HepG2 (cell line): ENCODE measurements around the gene KCNH6. TPM values are rescaled to one million over a fixed set of nuclear protein-coding genes. Genes with fewer than 3 reads are reported as not detected.
A peak's percentile ranks its signal among the peaks of the same experiment; 100 is the strongest.

Experiments used
- FIP1L1 ChIP-seq: fragments of 200-400 bp; formaldehyde crosslinking; IDR thresholded peaks from 2 replicates; pipeline ENCODE4 v1.6.1; 2018; ENCODE audit warnings: low read depth, mild to moderate bottlenecking, low read length, moderate library complexity, borderline replicate concordance; ENCODE audit not compliant: insufficient read depth
- FOXA3 ChIP-seq: IDR thresholded peaks from 2 replicates; pipeline ENCODE4 v1.6.1; 2016; ENCODE audit warnings: missing genetic modification reagents, missing compliant biosample characterization
- MAFF ChIP-seq: IDR thresholded peaks from 2 replicates; pipeline ENCODE4 v1.6.1; 2011; ENCODE audit warnings: low read depth, low read length, improper control_type of control experiment
- MEF2D ChIP-seq: sonication (generic); formaldehyde crosslinking; IDR thresholded peaks from 2 replicates; pipeline ENCODE4 v1.5.1; 2020; ENCODE audit warnings: mild to moderate bottlenecking, missing genetic modification reagents
- MLX ChIP-seq: IDR thresholded peaks from 2 replicates; pipeline ENCODE4 v1.6.1; 2016
- PHF5A ChIP-seq: IDR thresholded peaks from one replicate; pipeline ENCODE4 v1.6.1; 2018; ENCODE audit warnings: low read depth, missing genetic modification reagents; ENCODE audit not compliant: unreplicated experiment
- RXRB ChIP-seq: IDR thresholded peaks from 2 replicates; pipeline ENCODE4 v1.6.1; 2016; ENCODE audit warnings: borderline replicate concordance, missing genetic modification reagents, missing compliant biosample characterization
- SRSF4 ChIP-seq: fragments of 200-400 bp; formaldehyde crosslinking; IDR thresholded peaks from one replicate; pipeline ENCODE4 v1.6.1; 2018; ENCODE audit warnings: mild to moderate bottlenecking, low read depth, low read length, moderate library complexity; ENCODE audit not compliant: poor library complexity, severe bottlenecking
- TP53 ChIP-seq: sonication (generic); formaldehyde crosslinking; conservative IDR thresholded peaks from 2 replicates; pipeline ENCODE4 v1.4.0; 2020; ENCODE audit warnings: missing genetic modification reagents
- ZNF503 ChIP-seq: sonication (generic); formaldehyde crosslinking; IDR thresholded peaks from 2 replicates; pipeline ENCODE4 v1.4.0; 2020; ENCODE audit warnings: missing genetic modification reagents
- ZNF619 ChIP-seq: sonication (generic); formaldehyde crosslinking; IDR thresholded peaks from 2 replicates; pipeline ENCODE4 v1.4.0; 2020; ENCODE audit warnings: mild to moderate bottlenecking, missing genetic modification reagents
- ZNF770 ChIP-seq: sonication (generic); formaldehyde crosslinking; IDR thresholded peaks from 2 replicates; pipeline ENCODE4 v1.5.0; 2020; ENCODE audit warnings: mild to moderate bottlenecking, missing genetic modification reagents
- polyA plus RNA-seq, 8 experiments: library from polyadenylated mRNA; depleted of rRNA in 3 of 8; stranded (reverse) in 7 of 8; unstranded in 1 of 8; fragments of >200 nt; fragmentation: Illumina TruSeq in 4 of 8; extraction: Trizol in 4 of 8; gene quantifications; 2 replicates each; pipeline versions ENCODE4 v1.2.1 to v1.2.3, GENCODE V29; 2011 to 2016; ENCODE audit warnings: low read depth in 4 of 8, missing spikeins in 1 of 8, mixed read lengths in 1 of 8; ENCODE audit not compliant: insufficient read depth in 1 of 8
- total RNA-seq, 5 experiments: library from RNA; depleted of rRNA; stranded (reverse); fragments of >200 nt; fragmentation: Illumina TruSeq; extraction: Trizol; gene quantifications; 2 replicates each; pipeline ENCODE4 v1.2.3, GENCODE V29; 2016; ENCODE audit warnings: low read depth in 1 of 5
- TF ChIP-seq, protein P1 (sequence below): sonication (generic); formaldehyde crosslinking; IDR thresholded peaks from 2 replicates; pipeline ENCODE4 v1.4.0; 2020; ENCODE audit warnings: missing genetic modification reagents, borderline replicate concordance
- TF ChIP-seq, protein P2 (sequence below): IDR thresholded peaks from 2 replicates; pipeline ENCODE4 v1.6.1; 2012; ENCODE audit warnings: low read length, improper control_type of control experiment
- TF ChIP-seq, protein P3 (sequence below): IDR thresholded peaks from 2 replicates; pipeline ENCODE4 v1.6.1; 2016; ENCODE audit warnings: low read depth, borderline replicate concordance
- TF ChIP-seq, protein P4 (sequence below): sonication (generic); formaldehyde crosslinking; IDR thresholded peaks from 2 replicates; pipeline ENCODE4 v1.8.0; 2022; ENCODE audit warnings: mild to moderate bottlenecking, missing genetic modification reagents; ENCODE audit not compliant: insufficient replicate concordance

The KCNH6 gene
- total and polyA plus RNA-seq, 2 of the 13 experiments (the other 11 are each of a cell fraction or from before 2014, with no cell fraction given): 0.05 to 0.18 TPM

GRCh38 chr17:63579633-63580032, 56.5 kb downstream of the KCNH6 start (continued):
- peak; percentile 68; the same call in 1 of the 2 replicates for TF ChIP-seq MLX (CRISPR knock-in tag)
- peak; percentile 49 for TF ChIP-seq PHF5A (CRISPR knock-in tag)
- TF ChIP-seq, protein P1, sequence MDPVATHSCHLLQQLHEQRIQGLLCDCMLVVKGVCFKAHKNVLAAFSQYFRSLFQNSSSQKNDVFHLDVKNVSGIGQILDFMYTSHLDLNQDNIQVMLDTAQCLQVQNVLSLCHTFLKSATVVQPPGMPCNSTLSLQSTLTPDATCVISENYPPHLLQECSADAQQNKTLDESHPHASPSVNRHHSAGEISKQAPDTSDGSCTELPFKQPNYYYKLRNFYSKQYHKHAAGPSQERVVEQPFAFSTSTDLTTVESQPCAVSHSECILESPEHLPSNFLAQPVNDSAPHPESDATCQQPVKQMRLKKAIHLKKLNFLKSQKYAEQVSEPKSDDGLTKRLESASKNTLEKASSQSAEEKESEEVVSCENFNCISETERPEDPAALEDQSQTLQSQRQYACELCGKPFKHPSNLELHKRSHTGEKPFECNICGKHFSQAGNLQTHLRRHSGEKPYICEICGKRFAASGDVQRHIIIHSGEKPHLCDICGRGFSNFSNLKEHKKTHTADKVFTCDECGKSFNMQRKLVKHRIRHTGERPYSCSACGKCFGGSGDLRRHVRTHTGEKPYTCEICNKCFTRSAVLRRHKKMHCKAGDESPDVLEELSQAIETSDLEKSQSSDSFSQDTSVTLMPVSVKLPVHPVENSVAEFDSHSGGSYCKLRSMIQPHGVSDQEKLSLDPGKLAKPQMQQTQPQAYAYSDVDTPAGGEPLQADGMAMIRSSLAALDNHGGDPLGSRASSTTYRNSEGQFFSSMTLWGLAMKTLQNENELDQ: no peak
- no peak for TF ChIP-seq FIP1L1
- 0 out of 2 replicates have a peak, but pooled peaks have one; percentile 67 for TF ChIP-seq ZNF619
- TF ChIP-seq RXRB: peak; percentile 43
- TF ChIP-seq, protein P2, sequence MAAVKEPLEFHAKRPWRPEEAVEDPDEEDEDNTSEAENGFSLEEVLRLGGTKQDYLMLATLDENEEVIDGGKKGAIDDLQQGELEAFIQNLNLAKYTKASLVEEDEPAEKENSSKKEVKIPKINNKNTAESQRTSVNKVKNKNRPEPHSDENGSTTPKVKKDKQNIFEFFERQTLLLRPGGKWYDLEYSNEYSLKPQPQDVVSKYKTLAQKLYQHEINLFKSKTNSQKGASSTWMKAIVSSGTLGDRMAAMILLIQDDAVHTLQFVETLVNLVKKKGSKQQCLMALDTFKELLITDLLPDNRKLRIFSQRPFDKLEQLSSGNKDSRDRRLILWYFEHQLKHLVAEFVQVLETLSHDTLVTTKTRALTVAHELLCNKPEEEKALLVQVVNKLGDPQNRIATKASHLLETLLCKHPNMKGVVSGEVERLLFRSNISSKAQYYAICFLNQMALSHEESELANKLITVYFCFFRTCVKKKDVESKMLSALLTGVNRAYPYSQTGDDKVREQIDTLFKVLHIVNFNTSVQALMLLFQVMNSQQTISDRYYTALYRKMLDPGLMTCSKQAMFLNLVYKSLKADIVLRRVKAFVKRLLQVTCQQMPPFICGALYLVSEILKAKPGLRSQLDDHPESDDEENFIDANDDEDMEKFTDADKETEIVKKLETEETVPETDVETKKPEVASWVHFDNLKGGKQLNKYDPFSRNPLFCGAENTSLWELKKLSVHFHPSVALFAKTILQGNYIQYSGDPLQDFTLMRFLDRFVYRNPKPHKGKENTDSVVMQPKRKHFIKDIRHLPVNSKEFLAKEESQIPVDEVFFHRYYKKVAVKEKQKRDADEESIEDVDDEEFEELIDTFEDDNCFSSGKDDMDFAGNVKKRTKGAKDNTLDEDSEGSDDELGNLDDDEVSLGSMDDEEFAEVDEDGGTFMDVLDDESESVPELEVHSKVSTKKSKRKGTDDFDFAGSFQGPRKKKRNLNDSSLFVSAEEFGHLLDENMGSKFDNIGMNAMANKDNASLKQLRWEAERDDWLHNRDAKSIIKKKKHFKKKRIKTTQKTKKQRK: no peak
- TF ChIP-seq TP53 (CRISPR knock-in tag): no peak
- no peak for TF ChIP-seq MEF2D (CRISPR knock-in tag)
- TF ChIP-seq FOXA3: peak; percentile 87
- no peak for TF ChIP-seq MAFF
- TF ChIP-seq, protein P3, sequence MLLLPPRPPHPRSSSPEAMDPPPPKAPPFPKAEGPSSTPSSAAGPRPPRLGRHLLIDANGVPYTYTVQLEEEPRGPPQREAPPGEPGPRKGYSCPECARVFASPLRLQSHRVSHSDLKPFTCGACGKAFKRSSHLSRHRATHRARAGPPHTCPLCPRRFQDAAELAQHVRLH (CRISPR knock-in tag): peak; percentile 62; the same call in 1 of the 2 replicates
- no peak for TF ChIP-seq ZNF503 (CRISPR knock-in tag)
- TF ChIP-seq ZNF770 (CRISPR knock-in tag): 0 out of 2 replicates have a peak, but pooled peaks have one; percentile 8
- TF ChIP-seq SRSF4: no peak
- TF ChIP-seq, protein P4, sequence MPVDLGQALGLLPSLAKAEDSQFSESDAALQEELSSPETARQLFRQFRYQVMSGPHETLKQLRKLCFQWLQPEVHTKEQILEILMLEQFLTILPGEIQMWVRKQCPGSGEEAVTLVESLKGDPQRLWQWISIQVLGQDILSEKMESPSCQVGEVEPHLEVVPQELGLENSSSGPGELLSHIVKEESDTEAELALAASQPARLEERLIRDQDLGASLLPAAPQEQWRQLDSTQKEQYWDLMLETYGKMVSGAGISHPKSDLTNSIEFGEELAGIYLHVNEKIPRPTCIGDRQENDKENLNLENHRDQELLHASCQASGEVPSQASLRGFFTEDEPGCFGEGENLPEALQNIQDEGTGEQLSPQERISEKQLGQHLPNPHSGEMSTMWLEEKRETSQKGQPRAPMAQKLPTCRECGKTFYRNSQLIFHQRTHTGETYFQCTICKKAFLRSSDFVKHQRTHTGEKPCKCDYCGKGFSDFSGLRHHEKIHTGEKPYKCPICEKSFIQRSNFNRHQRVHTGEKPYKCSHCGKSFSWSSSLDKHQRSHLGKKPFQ (CRISPR knock-in tag): no peak
